HCT116 (cell line): Measurements from ENCODE around the gene POGK. TPM values are rescaled to one million over a fixed set of nuclear protein-coding genes. Genes with fewer than 3 reads are reported as not detected.

Source experiments
- ATAC-seq: fragments of 200-7000 bp; cut with Tn5 transposase; 2 replicates; pipeline ENCODE4 v1.9.1; 2020; ENCODE audit warnings: mild to moderate bottlenecking, moderate library complexity
- BruUV-seq: library from RNA; stranded (reverse); fragments of 400-500 nt; replicated peaks from 2 replicates; lab custom pipeline; 2021; lab: Mats Ljungman, UMichigan
- CTCF ChIA-PET: fragments of 300-600 bp; sonication (Branson Sonifier 250); formaldehyde crosslinking; loops from one replicate; lab custom pipeline; 2021; ENCODE audit warnings: antibody characterized with exemption; lab: Charles Lee
- POLR2A ChIA-PET: fragments of 300-600, 350-600 bp; sonication (Branson Sonifier 250); formaldehyde crosslinking; loops from one replicate; lab custom pipeline; 2021; ENCODE audit warnings: antibody characterized with exemption; lab: Charles Lee
- RAD21 ChIA-PET, 2 experiments: fragments of 300-600 bp; sonication (Branson Sonifier 250); formaldehyde crosslinking; loops; one replicate each; lab custom pipeline; 2023; ENCODE audit warnings: low total read pairs in 2 of 2; ENCODE audit not compliant: uncharacterized antibody in 2 of 2, unreplicated experiment in 2 of 2, low non-redundant PET in 1 of 2; lab: Charles Lee
- DNase-seq: peaks from one replicate; pipeline ENCODE4 v3.0.0-alpha.2; 2010; ENCODE audit warnings: low read depth, low spot score
- H2AFZ ChIP-seq: fragments of 200-600 bp; shearing (Covaris generic), sonication (generic); 2 replicates; pipeline ENCODE4 v1.6.1; 2017; ENCODE audit warnings: low read depth, mixed run types, mixed read lengths, antibody characterized with exemption, low read length; ENCODE audit not compliant: poor library complexity, severe bottlenecking
- H3K27ac ChIP-seq: 2 replicates; pipeline ENCODE4 v1.5.1; 2012; ENCODE audit warnings: low read depth, low read length
- H3K27me3 ChIP-seq: fragments of 200-600 bp; sonication (generic); 2 replicates; pipeline ENCODE4 v1.6.1; 2016; ENCODE audit warnings: mixed run types, low read length, mixed read lengths; ENCODE audit not compliant: insufficient read depth
- H3K36me3 ChIP-seq, 2 experiments: fragments of 200-500 bp in 1 of 2; fragments of 200-600 bp in 1 of 2; sonication (Bioruptor generic) in 1 of 2; sonication (generic) in 1 of 2; 2 replicates each; pipeline versions ENCODE4 v1.5.1 to v1.6.1; 2014 to 2016; ENCODE audit warnings: low read length in 2 of 2, inconsistent platforms in 1 of 2, mixed read lengths in 1 of 2, mixed run types in 1 of 2; ENCODE audit not compliant: insufficient read depth in 2 of 2, control insufficient read depth in 1 of 2
- H3K4me1 ChIP-seq, 2 experiments: fragments of 200-600 bp in 1 of 2; sonication (generic) in 1 of 2; 2 replicates each; pipeline versions ENCODE4 v1.5.1 to v1.6.1; 2012 to 2017; ENCODE audit warnings: low read length in 2 of 2, inconsistent platforms in 1 of 2, mild to moderate bottlenecking in 1 of 2, mixed read lengths in 1 of 2, mixed run types in 1 of 2, moderate library complexity in 1 of 2; ENCODE audit not compliant: insufficient read depth in 2 of 2, control insufficient read depth in 1 of 2
- H3K4me2 ChIP-seq: fragments of 200-600 bp; sonication (generic); 2 replicates; pipeline ENCODE4 v1.6.1; 2017; ENCODE audit warnings: mixed run types, low read length, mixed read lengths
- H3K4me3 ChIP-seq, 2 experiments: fragments of 200-600 bp in 1 of 2; sonication (generic) in 1 of 2; replicated peaks in 1 of 2; 2 replicates each; pipeline ENCODE4 v1.5.1; 2011 to 2016; ENCODE audit warnings: low read length in 2 of 2, control low read depth in 1 of 2, low read depth in 1 of 2, mild to moderate bottlenecking in 1 of 2, mixed read lengths in 1 of 2, mixed run types in 1 of 2
- H3K79me2 ChIP-seq: fragments of 200-600 bp; sonication (generic); 2 replicates; pipeline ENCODE4 v1.6.1; 2017; ENCODE audit warnings: mild to moderate bottlenecking, mixed run types, low read length, moderate library complexity, mixed read lengths; ENCODE audit not compliant: insufficient read depth
- H3K9ac ChIP-seq: fragments of 200-600 bp; sonication (generic); 2 replicates; pipeline ENCODE4 v1.6.1; 2016; ENCODE audit warnings: low read length, mixed read lengths
- H3K9me2 ChIP-seq: fragments of 200-600 bp; sonication (generic), shearing (Covaris generic); 2 replicates; pipeline ENCODE4 v1.6.1; 2017; ENCODE audit warnings: mixed run types, mild to moderate bottlenecking, moderate library complexity; ENCODE audit not compliant: insufficient read depth
- H3K9me3 ChIP-seq, 2 experiments: fragments of 200-500 bp in 1 of 2; fragments of 200-600 bp in 1 of 2; sonication (Bioruptor generic) in 1 of 2; sonication (generic) in 1 of 2; 2 replicates each; pipeline ENCODE4 v1.6.1; 2014 to 2017; ENCODE audit warnings: low read length in 2 of 2, mixed read lengths in 2 of 2, inconsistent platforms in 1 of 2, low read depth in 1 of 2, mild to moderate bottlenecking in 1 of 2, mixed run types in 1 of 2, moderate library complexity in 1 of 2; ENCODE audit not compliant: control insufficient read depth in 1 of 2, insufficient read depth in 1 of 2
- H4K20me1 ChIP-seq: fragments of 200-600 bp; sonication (generic), shearing (Covaris generic); 2 replicates; pipeline ENCODE4 v1.6.1; 2017; ENCODE audit warnings: mixed run types, mild to moderate bottlenecking, moderate library complexity; ENCODE audit not compliant: insufficient read depth
- CBX3 ChIP-seq: IDR thresholded peaks from 2 replicates; pipeline ENCODE4 v1.6.1; 2012; ENCODE audit warnings: low read depth
- CTCF ChIP-seq, 3 experiments: fragments of 200-600 bp in 1 of 3; sonication (generic) in 1 of 3; IDR thresholded peaks in 2 of 3; conservative IDR thresholded peaks in 1 of 3; 2 replicates each; pipeline ENCODE4 v1.5.1; 2012 to 2017; ENCODE audit warnings: low read depth in 2 of 3, low read length in 2 of 3, antibody characterized with exemption in 1 of 3, borderline replicate concordance in 1 of 3, control low read depth in 1 of 3, mild to moderate bottlenecking in 1 of 3, mixed read lengths in 1 of 3, mixed run types in 1 of 3, moderate library complexity in 1 of 3; ENCODE audit not compliant: insufficient read depth in 1 of 3
- EGR1 ChIP-seq: IDR thresholded peaks from 2 replicates; pipeline ENCODE4 v1.6.1; 2012; ENCODE audit warnings: low read depth
- ELF1 ChIP-seq: IDR thresholded peaks from 2 replicates; pipeline ENCODE4 v1.6.1; 2012; ENCODE audit warnings: low read depth, borderline replicate concordance
- EZH2phosphoT487 ChIP-seq: fragments of 200-600 bp; IDR thresholded peaks from 2 replicates; pipeline ENCODE4 v1.6.1; 2018; ENCODE audit warnings: antibody characterized with exemption, borderline replicate concordance
- FOSL1 ChIP-seq: IDR thresholded peaks from 2 replicates; pipeline ENCODE4 v1.6.1; 2012; ENCODE audit warnings: low read depth
- MAX ChIP-seq: IDR thresholded peaks from 2 replicates; pipeline ENCODE4 v1.6.1; 2012
- POLR2AphosphoS5 ChIP-seq: IDR thresholded peaks from 2 replicates; pipeline ENCODE4 v1.6.1; 2011; ENCODE audit warnings: mild to moderate bottlenecking, low read depth, low read length, moderate library complexity
- RAD21 ChIP-seq: IDR thresholded peaks from 2 replicates; pipeline ENCODE4 v1.6.1; 2012; ENCODE audit warnings: low read depth, mild to moderate bottlenecking
- REST ChIP-seq: IDR thresholded peaks from 2 replicates; pipeline ENCODE4 v1.6.1; 2012; ENCODE audit warnings: low read depth
- SIN3A ChIP-seq: IDR thresholded peaks from 2 replicates; pipeline ENCODE4 v1.6.1; 2012; ENCODE audit warnings: low read depth
- SRF ChIP-seq: IDR thresholded peaks from 2 replicates; pipeline ENCODE4 v1.6.1; 2012; ENCODE audit warnings: low read depth
- YY1 ChIP-seq: IDR thresholded peaks from 2 replicates; pipeline ENCODE4 v1.6.1; 2011; ENCODE audit warnings: low read length, low read depth, moderate library complexity, mild to moderate bottlenecking; ENCODE audit not compliant: insufficient replicate concordance; ENCODE audit errors: extremely low read depth
- ZBTB33 ChIP-seq: IDR thresholded peaks from 2 replicates; pipeline ENCODE4 v1.6.1; 2011; ENCODE audit warnings: mild to moderate bottlenecking, low read length, moderate library complexity; ENCODE audit not compliant: insufficient replicate concordance; ENCODE audit errors: extremely low read depth
- ZFX ChIP-seq: fragments of 450-650 bp; IDR thresholded peaks from 2 replicates; pipeline ENCODE4 v1.6.1; 2017
- intact Hi-C: fragments of 100-400 bp; cut with micrococcal nuclease; formaldehyde crosslinking; loops from 2 replicates; pipeline ENCODE4 v1.10.0; 2022
- total RNA-seq: library from RNA; stranded (reverse); gene quantifications from one replicate; pipeline ENCODE4 v1.2.1, GENCODE V29; 2021; ENCODE audit not compliant: unreplicated experiment

The POGK gene
- total RNA-seq, 1 experiment from 2014 or later = 35.6 TPM

- H3K36me3 ChIP-seq = no peaks in the 10 kb centered on the region
- TF ChIP-seq ELF1 (no peak), YY1 (no peak), RAD21 (no peak; the same call in 1 of the 2 replicates), MAX (no peak), EGR1 (no peak), EZH2phosphoT487 (no peak), POLR2AphosphoS5 (peak; percentile 49; the same call in 1 of the 2 replicates), CBX3 (no peak), SIN3A (no peak; the same call in 1 of the 2 replicates), FOSL1 (peak; percentile 21; the same call in 1 of the 2 replicates), CTCF (IDR thresholded peaks at IDR 0.05 in 2 of 3, conservative IDR thresholded peaks at IDR 0.05 in 1 of 3; ENCODE audit: borderline replicate concordance in 1 of 3, insufficient read depth in 1 of 3, low read depth in 2 of 3, low read length in 2 of 3) (peak in 1 of 3 experiments; percentile 25; a peak in 3 of 6 replicates), ZFX (no peak), ZBTB33 (no peak), REST (no peak), SRF (no peak)
- TF ChIP-seq, all 23 proteins: peak for 3
- peaks cover 42% of the 10 kb centered on the region for H3K79me2 ChIP-seq
- H3K4me3 ChIP-seq = peak overlapping the region; percentile 69 to 71
- ATAC-seq (no peak), DNase-seq (no peak)
- ChIA-PET CTCF (interaction anchor here (1.6 to 2.0 kb wide), 2 partner anchors 33 to 182 kb away, joined by 8 to 11 read pairs; no protein-coding TSS in a partner anchor), POLR2A (interaction anchor here (0.8 kb wide), 2 partner anchors 9 to 38 kb away, joined by 3 read pairs; partner anchors contain the start of gene POGK), RAD21 (no interaction called here)
- peak overlapping the region; percentile 88 for H3K4me2 ChIP-seq
- no peaks in the 10 kb centered on the region for H3K27me3 ChIP-seq
- no peaks in the 10 kb centered on the region; the same call in 1 of the 2 replicates for H3K9me2 ChIP-seq
- H4K20me1 ChIP-seq = 0 out of 2 replicates have a peak, but pooled peaks cover 2% of the 10 kb centered on the region
- H3K9ac ChIP-seq = peak overlapping the region; percentile 91
- H3K4me1 ChIP-seq = peaks cover 15 to 21% of the 10 kb centered on the region in 2 experiments
- peak overlapping the region; percentile 84 for H2AFZ ChIP-seq
- H3K27ac ChIP-seq = no peak overlapping the region
- intact Hi-C loops = no loop called here
- H3K9me3 ChIP-seq = no peaks in the 10 kb centered on the region
- BruUV-seq = no TSS peak
Measured at GRCh38 chr1:166876540-166876838, 37.2 kb downstream of the POGK start.
